ENCODE results near the gene WFS1. TPM values are rescaled to one million over a fixed set of nuclear protein-coding genes. Genes with fewer than 3 reads are reported as not detected.

The WFS1 gene
- total and polyA plus RNA-seq, 2 experiments from 2014 or later = 36.1 to 43.1 TPM

DNA sequence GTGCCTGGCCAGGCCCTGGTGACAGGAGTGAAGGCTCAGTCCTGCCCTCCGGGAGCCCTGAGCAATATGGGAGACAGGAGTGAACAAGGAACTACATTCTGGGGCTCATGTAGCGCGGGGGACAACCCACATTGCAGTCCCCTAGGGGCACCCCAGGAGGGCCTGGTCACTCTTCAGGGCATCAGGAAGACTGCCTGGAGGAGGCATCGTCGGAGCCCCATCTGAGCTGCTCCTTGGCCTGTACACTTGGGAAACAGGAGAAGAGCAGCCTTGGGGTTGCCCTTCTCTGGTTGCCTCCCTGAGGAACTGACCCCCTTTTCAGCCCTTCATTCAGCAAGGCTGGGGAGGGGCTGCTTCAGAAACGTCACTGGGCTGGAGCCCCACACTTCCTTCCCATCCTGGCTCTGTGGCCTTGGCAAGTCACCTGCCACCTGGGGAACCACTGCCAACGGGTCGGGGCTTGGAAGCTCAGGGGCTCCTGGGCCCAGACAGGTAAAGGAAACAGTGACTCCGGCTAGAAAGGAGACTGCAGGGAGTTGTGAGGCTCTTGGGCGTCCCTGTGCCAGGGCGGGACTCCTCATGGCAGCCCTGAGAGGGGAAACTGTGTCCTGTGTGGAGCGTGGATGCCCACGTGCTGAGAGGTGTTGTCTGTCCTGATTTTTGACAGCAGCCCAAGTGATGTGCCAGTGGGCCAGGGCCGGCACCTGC, 10.1 kb downstream of the WFS1 start:
- H3K9me2 ChIP-seq (replicated peaks; ENCODE audit: insufficient read depth) = no peaks in the 10 kb centered on the region
- WGBS (ENCODE audit: low lambda C conversion rate, missing lambda C conversion rate) = 95% methylated on average over 14 of the region's 14 CpGs
- no peak overlapping the region for H3K4me2 ChIP-seq
- no peak for DNase-seq (ENCODE audit: low spot score)
- no peaks in the 10 kb centered on the region for H3K27me3 ChIP-seq
- H3K4me3 ChIP-seq = no peak overlapping the region
- no peak overlapping the region for H2AFZ ChIP-seq
- peaks cover 31% of the 10 kb centered on the region for H3K4me1 ChIP-seq (ENCODE audit: insufficient read depth)
- no peaks in the 10 kb centered on the region for H3K9me3 ChIP-seq (ENCODE audit: low read depth)
- no peaks in the 10 kb centered on the region for H3K36me3 ChIP-seq (replicated peaks; ENCODE audit: insufficient read depth, low read depth)
- TF ChIP-seq EZH2phosphoT487 (IDR thresholded peaks at IDR 0.05; ENCODE audit: low read depth, severe bottlenecking, unreplicated experiment) (no peak), CTCF (IDR thresholded peaks at IDR 0.05; ENCODE audit: poor library complexity) (no peak), EZH2 (IDR thresholded peaks at IDR 0.05; ENCODE audit: borderline replicate concordance) (no peak)
- peak overlapping the region; percentile 71 for H3K27ac ChIP-seq
- H4K20me1 ChIP-seq (ENCODE audit: insufficient read depth, poor library complexity, severe bottlenecking) = no peaks in the 10 kb centered on the region
- peaks cover 17% of the 10 kb centered on the region for H3K79me2 ChIP-seq

DNA sequence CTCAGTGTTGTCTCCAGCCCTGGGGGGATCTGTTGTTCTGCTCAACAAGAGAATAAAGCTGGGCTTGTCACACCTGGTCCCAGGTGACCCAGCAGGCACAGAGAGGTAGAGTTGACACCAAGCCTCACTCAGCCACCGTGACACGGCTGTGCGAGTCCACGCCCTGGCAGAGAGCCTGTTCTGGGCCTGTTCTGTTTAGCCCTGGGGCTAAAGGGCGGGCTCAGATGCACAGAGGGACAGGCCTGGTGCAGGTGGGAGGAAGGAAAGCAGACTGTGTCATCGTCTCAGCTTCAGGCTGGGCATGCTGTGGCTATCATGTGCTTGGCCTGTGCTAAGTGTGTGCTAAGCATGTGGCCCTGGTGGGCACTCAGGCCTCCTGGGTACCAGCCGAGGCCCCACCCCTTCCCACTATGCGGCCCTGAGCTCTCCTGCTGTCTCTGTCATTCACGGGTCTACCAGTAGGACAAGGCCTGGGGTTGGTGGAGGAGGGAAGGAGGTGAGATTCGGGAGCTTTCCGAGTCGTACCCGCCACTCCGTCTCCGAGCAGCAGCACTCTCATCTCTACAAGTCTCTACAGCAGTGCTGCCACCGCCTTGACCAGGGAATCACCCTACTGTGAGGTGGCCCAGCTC, 10.8 kb downstream of the WFS1 start:
- Histone ChIP-seq H3K4me3 (no peak overlapping the region), H3K4me2 (no peak overlapping the region), H3K9me3 (ENCODE audit: low read depth) (no peaks in the 10 kb centered on the region), H3K9me2 (replicated peaks; ENCODE audit: insufficient read depth) (no peaks in the 10 kb centered on the region), H4K20me1 (ENCODE audit: insufficient read depth, poor library complexity, severe bottlenecking) (no peaks in the 10 kb centered on the region), H3K36me3 (replicated peaks; ENCODE audit: insufficient read depth, low read depth) (no peaks in the 10 kb centered on the region), H3K27ac (no peak overlapping the region), H3K27me3 (no peaks in the 10 kb centered on the region), H2AFZ (no peak overlapping the region), H3K4me1 (ENCODE audit: insufficient read depth) (peaks cover 31% of the 10 kb centered on the region), H3K79me2 (peaks cover 10% of the 10 kb centered on the region)
- no peak for DNase-seq (ENCODE audit: low spot score)
- WGBS (ENCODE audit: low lambda C conversion rate, missing lambda C conversion rate) = 83% methylated on average over 16 of the region's 16 CpGs
- TF ChIP-seq CTCF (IDR thresholded peaks at IDR 0.05; ENCODE audit: poor library complexity) = no peak
- TF ChIP-seq EZH2 (IDR thresholded peaks at IDR 0.05; ENCODE audit: borderline replicate concordance) = no peak

- Histone ChIP-seq H3K4me1 (ENCODE audit: insufficient read depth) (peaks cover 26% of the 10 kb centered on the region), H3K36me3 (replicated peaks; ENCODE audit: insufficient read depth, low read depth) (no peaks in the 10 kb centered on the region), H3K4me3 (no peak overlapping the region), H2AFZ (no peak overlapping the region), H3K9me3 (ENCODE audit: low read depth) (no peaks in the 10 kb centered on the region), H4K20me1 (ENCODE audit: insufficient read depth, poor library complexity, severe bottlenecking) (no peaks in the 10 kb centered on the region), H3K27me3 (no peaks in the 10 kb centered on the region), H3K79me2 (peaks cover 9% of the 10 kb centered on the region), H3K27ac (no peak overlapping the region), H3K9me2 (replicated peaks; ENCODE audit: insufficient read depth) (no peaks in the 10 kb centered on the region), H3K4me2 (no peak overlapping the region)
- no peak for TF ChIP-seq EZH2 (IDR thresholded peaks at IDR 0.05; ENCODE audit: borderline replicate concordance)
- no peak for TF ChIP-seq EZH2phosphoT487 (IDR thresholded peaks at IDR 0.05; ENCODE audit: low read depth, severe bottlenecking, unreplicated experiment)
- TF ChIP-seq CTCF (IDR thresholded peaks at IDR 0.05; ENCODE audit: poor library complexity) = no peak
- WGBS (ENCODE audit: low lambda C conversion rate, missing lambda C conversion rate) = 94% methylated on average over 18 of the region's 20 CpGs
- no peak for DNase-seq (ENCODE audit: low spot score)
Measured at GRCh38 chr4:6281436-6282313, 12.0 kb downstream of the WFS1 start.
